HepG2 (cell line): ENCODE data around the gene NRBF2. TPM values are rescaled to one million over a fixed set of nuclear protein-coding genes. Genes with fewer than 3 reads are reported as not detected.

Experiments
- HCFC1 ChIP-seq: fragments of 150-350 bp; IDR thresholded peaks from 2 replicates; pipeline ENCODE4 v1.6.1; 2014; ENCODE audit warnings: low read depth, low read length
- KMT2A ChIP-seq: sonication (generic); formaldehyde crosslinking; IDR thresholded peaks from 2 replicates; pipeline ENCODE4 v1.4.0; 2020; ENCODE audit warnings: missing genetic modification reagents
- LCORL ChIP-seq, 2 experiments: fragments of 450-650 bp in 1 of 2; sonication (generic) in 1 of 2; formaldehyde crosslinking in 1 of 2; IDR thresholded peaks; 2 replicates each; pipeline versions ENCODE4 v1.5.0 to v1.6.1; 2017 to 2020; ENCODE audit warnings: antibody characterized with exemption in 1 of 2, missing genetic modification reagents in 1 of 2
- MAFK ChIP-seq, 2 experiments: IDR thresholded peaks in 1 of 2; conservative IDR thresholded peaks in 1 of 2; 2 replicates each; pipeline ENCODE4 v1.6.1; 2011; ENCODE audit warnings: improper control_type of control experiment in 2 of 2, low read length in 2 of 2
- NFKBIZ ChIP-seq: IDR thresholded peaks from 2 replicates; pipeline ENCODE4 v1.6.1; 2018; ENCODE audit warnings: missing genetic modification reagents, missing compliant biosample characterization
- PHF20 ChIP-seq: sonication (generic); formaldehyde crosslinking; IDR thresholded peaks from 2 replicates; pipeline ENCODE4 v1.5.0; 2020; ENCODE audit warnings: mild to moderate bottlenecking, missing genetic modification reagents
- SAFB2 ChIP-seq: sonication (generic); formaldehyde crosslinking; IDR thresholded peaks from 2 replicates; pipeline ENCODE4 v1.5.1; 2020; ENCODE audit warnings: missing genetic modification reagents, low read depth, mild to moderate bottlenecking, borderline replicate concordance
- SP1 ChIP-seq, 2 experiments: fragments of 450-650 bp in 1 of 2; sonication (generic) in 1 of 2; formaldehyde crosslinking in 1 of 2; IDR thresholded peaks; 2 replicates each; pipeline versions ENCODE4 v1.4.0 to v1.6.1; 2016 to 2020; ENCODE audit warnings: missing genetic modification reagents in 1 of 2
- SP140L ChIP-seq: sonication (generic); formaldehyde crosslinking; IDR thresholded peaks from 2 replicates; pipeline ENCODE4 v1.4.0; 2020; ENCODE audit warnings: missing genetic modification reagents, borderline replicate concordance
- SP4 ChIP-seq: sonication (generic); formaldehyde crosslinking; IDR thresholded peaks from 2 replicates; pipeline ENCODE4 v1.8.1; 2023; ENCODE audit warnings: mild to moderate bottlenecking, missing genetic modification reagents
- ZNF263 ChIP-seq: sonication (generic); formaldehyde crosslinking; IDR thresholded peaks from 2 replicates; pipeline ENCODE4 v1.4.0; 2020; ENCODE audit warnings: missing genetic modification reagents
- ZNF382 ChIP-seq: sonication (generic); formaldehyde crosslinking; IDR thresholded peaks from 2 replicates; pipeline ENCODE4 v1.5.0; 2020; ENCODE audit warnings: missing genetic modification reagents, mild to moderate bottlenecking, borderline replicate concordance
- ZNF629 ChIP-seq: sonication (generic); formaldehyde crosslinking; conservative IDR thresholded peaks from 2 replicates; pipeline ENCODE4 v1.5.0; 2020; ENCODE audit warnings: missing genetic modification reagents
- polyA plus RNA-seq, 8 experiments: library from polyadenylated mRNA; depleted of rRNA in 3 of 8; stranded (reverse) in 7 of 8; unstranded in 1 of 8; fragments of >200 nt; fragmentation: Illumina TruSeq in 4 of 8; extraction: Trizol in 4 of 8; gene quantifications; 2 replicates each; pipeline versions ENCODE4 v1.2.1 to v1.2.3, GENCODE V29; 2011 to 2016; ENCODE audit warnings: low read depth in 4 of 8, missing spikeins in 1 of 8, mixed read lengths in 1 of 8; ENCODE audit not compliant: insufficient read depth in 1 of 8
- total RNA-seq, 5 experiments: library from RNA; depleted of rRNA; stranded (reverse); fragments of >200 nt; fragmentation: Illumina TruSeq; extraction: Trizol; gene quantifications; 2 replicates each; pipeline ENCODE4 v1.2.3, GENCODE V29; 2016; ENCODE audit warnings: low read depth in 1 of 5
- TF ChIP-seq, protein P1 (sequence below): sonication (generic); formaldehyde crosslinking; IDR thresholded peaks from 2 replicates; pipeline ENCODE4 v1.8.0; 2022; ENCODE audit warnings: mild to moderate bottlenecking, missing genetic modification reagents
- TF ChIP-seq, protein P2 (sequence below): sonication (generic); formaldehyde crosslinking; conservative IDR thresholded peaks from 2 replicates; pipeline ENCODE4 v1.5.0; 2020; ENCODE audit warnings: missing genetic modification reagents
- TF ChIP-seq, protein P3 (sequence below): sonication (generic); formaldehyde crosslinking; IDR thresholded peaks from 2 replicates; pipeline ENCODE4 v1.4.0; 2020; ENCODE audit warnings: mild to moderate bottlenecking, missing genetic modification reagents
- TF ChIP-seq, protein P4 (sequence below): sonication (generic); formaldehyde crosslinking; IDR thresholded peaks from 2 replicates; pipeline ENCODE4 v1.5.1; 2020; ENCODE audit warnings: mild to moderate bottlenecking, missing genetic modification reagents, borderline replicate concordance

NRBF2 gene
- total and polyA plus RNA-seq, 2 of the 13 experiments (the other 11 are each of a cell fraction or from before 2014, with no cell fraction given) = 20.0 to 28.4 TPM

DNA sequence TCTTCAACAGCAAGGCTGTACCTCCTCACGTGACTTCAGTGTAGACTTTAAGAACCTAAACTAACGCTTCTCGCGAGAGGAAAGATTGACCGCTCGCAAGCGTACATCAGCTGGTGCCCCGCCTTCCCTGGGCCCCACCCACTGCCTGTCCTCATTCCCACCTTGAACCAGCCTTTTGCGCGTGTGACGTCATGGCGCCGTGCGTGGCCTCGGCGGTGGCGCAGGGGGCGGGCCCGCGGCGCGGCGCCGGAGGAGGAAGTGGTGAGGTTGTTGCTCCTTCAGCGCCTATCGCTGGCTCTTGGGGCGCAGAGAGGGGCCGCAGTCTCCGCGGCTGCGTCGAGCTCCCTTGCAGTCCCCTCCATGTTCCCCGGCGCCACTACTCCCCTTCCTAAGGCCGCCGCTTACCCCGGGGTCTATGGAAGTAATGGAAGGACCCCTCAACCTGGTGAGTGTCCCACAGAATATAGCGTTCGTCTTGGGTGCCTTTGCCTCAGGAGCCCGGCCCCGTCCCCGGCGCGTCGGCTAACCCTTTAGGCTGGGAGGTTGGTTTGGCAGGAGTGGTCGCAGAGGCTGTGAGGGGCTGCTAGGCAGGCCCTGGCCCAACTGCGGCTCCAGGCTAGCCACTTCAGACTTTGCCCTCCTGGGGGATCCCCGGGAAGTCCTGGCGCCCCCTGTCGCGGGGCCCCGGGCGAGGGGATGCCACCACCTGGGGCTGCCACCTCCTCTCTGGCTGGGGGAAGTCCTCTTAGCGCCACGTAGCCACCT is at the start of gene NRBF2 (continued):
- TF ChIP-seq, protein P1, sequence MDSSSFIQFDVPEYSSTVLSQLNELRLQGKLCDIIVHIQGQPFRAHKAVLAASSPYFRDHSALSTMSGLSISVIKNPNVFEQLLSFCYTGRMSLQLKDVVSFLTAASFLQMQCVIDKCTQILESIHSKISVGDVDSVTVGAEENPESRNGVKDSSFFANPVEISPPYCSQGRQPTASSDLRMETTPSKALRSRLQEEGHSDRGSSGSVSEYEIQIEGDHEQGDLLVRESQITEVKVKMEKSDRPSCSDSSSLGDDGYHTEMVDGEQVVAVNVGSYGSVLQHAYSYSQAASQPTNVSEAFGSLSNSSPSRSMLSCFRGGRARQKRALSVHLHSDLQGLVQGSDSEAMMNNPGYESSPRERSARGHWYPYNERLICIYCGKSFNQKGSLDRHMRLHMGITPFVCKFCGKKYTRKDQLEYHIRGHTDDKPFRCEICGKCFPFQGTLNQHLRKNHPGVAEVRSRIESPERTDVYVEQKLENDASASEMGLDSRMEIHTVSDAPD (CRISPR knock-in tag) = peak; percentile 30; the same call in 1 of the 2 replicates
- TF ChIP-seq ZNF263 (CRISPR knock-in tag) (peak; percentile 53; the same call in 1 of the 2 replicates), SP1 (IDR thresholded peaks at IDR 0.05) (peak; percentile 60; the same call in 1 of the 2 replicates), SP1 (CRISPR knock-in tag; IDR thresholded peaks at IDR 0.05) (peak; percentile 97), LCORL (IDR thresholded peaks at IDR 0.05) (no peak), LCORL (CRISPR knock-in tag; IDR thresholded peaks at IDR 0.05) (peak; percentile 74), MAFK (conservative IDR thresholded peaks at IDR 0.05 in 1 of 2, IDR thresholded peaks at IDR 0.05 in 1 of 2; ENCODE audit: low read length in 2 of 2) (no peak), SP140L (no peak), ZNF382 (no peak), PHF20 (CRISPR knock-in tag) (peak; percentile 68; the same call in 1 of the 2 replicates), HCFC1 (no peak; the same call in 1 of the 2 replicates), KMT2A (peak; percentile 60), ZNF629 (CRISPR knock-in tag) (no peak), SP4 (peak; percentile 93), SAFB2 (CRISPR knock-in tag) (peak; percentile 18; the same call in 1 of the 2 replicates), NFKBIZ (no peak; the same call in 1 of the 2 replicates)
- TF ChIP-seq, protein P2, sequence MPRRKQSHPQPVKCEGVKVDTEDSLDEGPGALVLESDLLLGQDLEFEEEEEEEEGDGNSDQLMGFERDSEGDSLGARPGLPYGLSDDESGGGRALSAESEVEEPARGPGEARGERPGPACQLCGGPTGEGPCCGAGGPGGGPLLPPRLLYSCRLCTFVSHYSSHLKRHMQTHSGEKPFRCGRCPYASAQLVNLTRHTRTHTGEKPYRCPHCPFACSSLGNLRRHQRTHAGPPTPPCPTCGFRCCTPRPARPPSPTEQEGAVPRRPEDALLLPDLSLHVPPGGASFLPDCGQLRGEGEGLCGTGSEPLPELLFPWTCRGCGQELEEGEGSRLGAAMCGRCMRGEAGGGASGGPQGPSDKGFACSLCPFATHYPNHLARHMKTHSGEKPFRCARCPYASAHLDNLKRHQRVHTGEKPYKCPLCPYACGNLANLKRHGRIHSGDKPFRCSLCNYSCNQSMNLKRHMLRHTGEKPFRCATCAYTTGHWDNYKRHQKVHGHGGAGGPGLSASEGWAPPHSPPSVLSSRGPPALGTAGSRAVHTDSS (CRISPR knock-in tag) = no peak
- TF ChIP-seq, protein P3, sequence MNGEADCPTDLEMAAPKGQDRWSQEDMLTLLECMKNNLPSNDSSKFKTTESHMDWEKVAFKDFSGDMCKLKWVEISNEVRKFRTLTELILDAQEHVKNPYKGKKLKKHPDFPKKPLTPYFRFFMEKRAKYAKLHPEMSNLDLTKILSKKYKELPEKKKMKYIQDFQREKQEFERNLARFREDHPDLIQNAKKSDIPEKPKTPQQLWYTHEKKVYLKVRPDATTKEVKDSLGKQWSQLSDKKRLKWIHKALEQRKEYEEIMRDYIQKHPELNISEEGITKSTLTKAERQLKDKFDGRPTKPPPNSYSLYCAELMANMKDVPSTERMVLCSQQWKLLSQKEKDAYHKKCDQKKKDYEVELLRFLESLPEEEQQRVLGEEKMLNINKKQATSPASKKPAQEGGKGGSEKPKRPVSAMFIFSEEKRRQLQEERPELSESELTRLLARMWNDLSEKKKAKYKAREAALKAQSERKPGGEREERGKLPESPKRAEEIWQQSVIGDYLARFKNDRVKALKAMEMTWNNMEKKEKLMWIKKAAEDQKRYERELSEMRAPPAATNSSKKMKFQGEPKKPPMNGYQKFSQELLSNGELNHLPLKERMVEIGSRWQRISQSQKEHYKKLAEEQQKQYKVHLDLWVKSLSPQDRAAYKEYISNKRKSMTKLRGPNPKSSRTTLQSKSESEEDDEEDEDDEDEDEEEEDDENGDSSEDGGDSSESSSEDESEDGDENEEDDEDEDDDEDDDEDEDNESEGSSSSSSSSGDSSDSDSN (CRISPR knock-in tag) = peak; percentile 71
- TF ChIP-seq, protein P4, sequence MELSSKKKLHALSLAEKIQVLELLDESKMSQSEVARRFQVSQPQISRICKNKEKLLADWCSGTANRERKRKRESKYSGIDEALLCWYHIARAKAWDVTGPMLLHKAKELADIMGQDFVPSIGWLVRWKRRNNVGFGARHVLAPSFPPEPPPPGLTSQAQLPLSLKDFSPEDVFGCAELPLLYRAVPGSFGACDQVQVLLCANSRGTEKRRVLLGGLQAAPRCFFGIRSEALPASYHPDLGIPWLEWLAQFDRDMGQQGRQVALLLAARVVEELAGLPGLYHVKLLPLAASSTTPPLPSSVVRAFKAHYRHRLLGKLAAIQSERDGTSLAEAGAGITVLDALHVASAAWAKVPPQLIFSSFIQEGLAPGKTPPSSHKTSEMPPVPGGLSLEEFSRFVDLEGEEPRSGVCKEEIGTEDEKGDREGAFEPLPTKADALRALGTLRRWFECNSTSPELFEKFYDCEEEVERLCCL = no peak
